ENCODE results near the gene KANSL1L. TPM values are rescaled to one million over a fixed set of nuclear protein-coding genes. Genes with fewer than 3 reads are reported as not detected.

The KANSL1L gene
- total and polyA plus RNA-seq, 9 of the 15 experiments (the other 6 are each of a cell fraction or from before 2014, with no cell fraction given): 1.3 to 6.7 (median 2.4) TPM

DNA sequence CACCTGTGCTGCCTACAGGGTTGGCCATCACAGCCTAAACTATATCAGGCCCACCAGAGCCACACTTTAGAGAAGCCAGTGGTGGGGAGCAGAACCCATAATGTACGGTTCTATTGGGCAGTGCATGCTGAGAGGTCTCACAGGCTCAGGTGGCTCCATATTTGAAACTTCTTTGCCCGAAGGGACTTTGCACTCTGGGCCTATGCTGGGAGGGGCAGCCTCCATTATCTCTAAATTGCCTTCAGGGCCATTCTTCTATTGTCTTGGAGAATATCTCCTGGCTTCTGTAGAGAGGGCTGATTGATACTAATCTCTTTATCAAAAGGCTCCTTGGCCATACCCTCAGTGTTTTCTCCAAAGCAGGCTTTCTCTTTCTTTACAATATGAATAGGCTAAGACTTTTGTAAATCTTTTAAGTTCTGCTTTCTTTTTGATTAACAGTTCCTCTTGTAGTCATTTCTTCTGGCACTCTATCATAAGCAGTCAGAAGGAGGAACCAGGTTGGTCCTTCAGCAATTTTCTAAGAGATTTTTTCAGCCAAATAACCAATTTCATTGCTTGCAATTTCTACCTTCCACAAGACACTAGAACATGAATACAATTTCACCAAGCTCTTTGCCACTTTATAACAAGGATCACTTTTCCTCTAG, 124.2 kb downstream of the KANSL1L start (continued):
- TF ChIP-seq SIN3B (IDR thresholded peaks at IDR 0.05; ENCODE audit: low read depth) (no peak), ELF2 (CRISPR knock-in tag; IDR thresholded peaks at IDR 0.05) (no peak), MNT (conservative IDR thresholded peaks at IDR 0.05) (no peak), SNRNP70 (optimal IDR thresholded peaks at IDR 0.05; ENCODE audit: low read depth, low read length) (no peak), SAP30 (IDR thresholded peaks at IDR 0.05; ENCODE audit: borderline replicate concordance, insufficient read depth, low read depth, low read length, poor library complexity, severe bottlenecking) (no peak), HOXB6 (CRISPR knock-in tag; IDR thresholded peaks at IDR 0.05; ENCODE audit: borderline replicate concordance) (no peak)

- H3K9me3 ChIP-seq (replicated peaks; ENCODE audit: control insufficient read depth, insufficient read depth, low read depth, low read length): no peaks in the 10 kb centered on the region
- in situ Hi-C loops (cut with MboI): no loop called here
- no TSS peak for BruUV-seq (replicated peaks)
These were observed 133.1 kb downstream of the KANSL1L start for GRCh38 chr2:210038078-210038477.

More at GRCh38 chr2:210038078-210038477, 133.1 kb downstream of the KANSL1L start:
- Histone ChIP-seq H3K9me1 (ENCODE audit: control insufficient read depth, insufficient read depth, low read length) (no peaks in the 10 kb centered on the region), H2AFZ (ENCODE audit: low read depth, low read length) (no peak overlapping the region), H3K27me3 (ENCODE audit: control insufficient read depth in 2 of 2, insufficient read depth in 2 of 2, low read length in 2 of 2) (no peaks in the 10 kb centered on the region), H3K4me1 (replicated peaks in 1 of 2; ENCODE audit: control insufficient read depth in 2 of 2, insufficient read depth in 2 of 2, low read length in 2 of 2) (no peaks in the 10 kb centered on the region), H3K9ac (ENCODE audit: insufficient read depth in 1 of 2, low read depth in 2 of 2, low read length in 2 of 2) (no peak overlapping the region), H4K20me1 (replicated peaks; ENCODE audit: control insufficient read depth, insufficient read depth, low read length) (no peaks in the 10 kb centered on the region), H3K79me2 (ENCODE audit: control insufficient read depth, insufficient read depth, low read length) (no peaks in the 10 kb centered on the region), H3K27ac (ENCODE audit: extremely low read depth, low read depth, low read length) (no peak overlapping the region), H3K36me3 (ENCODE audit: control insufficient read depth, insufficient read depth, low read length) (no peaks in the 10 kb centered on the region), H3K4me2 (ENCODE audit: insufficient read depth, low read length) (no peak overlapping the region), H3K4me3 (no peak overlapping the region)
- CTCF ChIA-PET (ENCODE audit: low intra/inter-chr PET ratio): no interaction called here
- DNase-seq (ENCODE audit: extremely low read depth in 1 of 4, low spot score in 3 of 4) (no peak), ATAC-seq (no peak), FAIRE-seq (no peak)
- POLR2A ChIA-PET: no interaction called here
- intact Hi-C loops (cut with micrococcal nuclease): no loop called here
- 88% methylated on average over 3 of the region's 3 CpGs for WGBS (ENCODE audit: insufficient coverage, low coverage, missing lambda C conversion rate)
- TF ChIP-seq GTF2F1 (IDR thresholded peaks at IDR 0.05; ENCODE audit: low read depth, low read length): no peak
- no peak for TF ChIP-seq MCM2 (IDR thresholded peaks at IDR 0.05; ENCODE audit: low read depth)
- TF ChIP-seq CXXC5 (CRISPR knock-in tag; IDR thresholded peaks at IDR 0.05): no peak
- no peak for TF ChIP-seq ZNF197 (CRISPR knock-in tag; IDR thresholded peaks at IDR 0.05; ENCODE audit: low read depth)
- TF ChIP-seq NFRKB (IDR thresholded peaks at IDR 0.05; ENCODE audit: low read depth): no peak
- TF ChIP-seq NR2C2 (CRISPR knock-in tag; IDR thresholded peaks at IDR 0.05): no peak
- TF ChIP-seq NR2C2 (tag; IDR thresholded peaks at IDR 0.05): no peak
- TF ChIP-seq CHD2 (IDR thresholded peaks at IDR 0.05; ENCODE audit: low read depth, low read length): no peak
- no peak for TF ChIP-seq BDP1 (IDR thresholded peaks at IDR 0.05; ENCODE audit: insufficient read depth, insufficient read length)
- no peak for TF ChIP-seq MEF2D (tag; conservative IDR thresholded peaks at IDR 0.05; ENCODE audit: low read depth)
- TF ChIP-seq KHSRP (IDR thresholded peaks at IDR 0.05): no peak
- no peak for TF ChIP-seq IRF9 (tag; IDR thresholded peaks at IDR 0.05)
- TF ChIP-seq ID3 (CRISPR knock-in tag; IDR thresholded peaks at IDR 0.05): no peak
- TF ChIP-seq ID3 (tag; IDR thresholded peaks at IDR 0.05): no peak

Measured in K562 (cell line).